OCI-LY3 (cell line): ENCODE measurements around the gene GHR.

Experiments used
- H2AFZ ChIP-seq: fragments of 200-600, 300-600 bp; shearing (Covaris generic); 2 replicates; pipeline ENCODE4 v1.6.0; 2014; ENCODE audit warnings: antibody characterized with exemption, low read depth, low read length
- H3K27ac ChIP-seq: fragments of 200-600, 300-600 bp; sonication (generic); 2 replicates; pipeline ENCODE4 v1.5.1; 2014; ENCODE audit warnings: mild to moderate bottlenecking, low read length, moderate library complexity, mixed read lengths
- H3K27me3 ChIP-seq: fragments of 200-600, 300-600 bp; sonication (generic); 2 replicates; pipeline ENCODE4 v1.6.1; 2014; ENCODE audit warnings: low read depth, low read length, mixed read lengths
- H3K36me3 ChIP-seq: fragments of 200-600, 300-600 bp; sonication (generic); replicated peaks from 2 replicates; pipeline ENCODE3; 2014; ENCODE audit warnings: low read depth, low read length, mixed read lengths
- H3K4me1 ChIP-seq: fragments of 300-600, 200-600 bp; sonication (generic); 2 replicates; pipeline ENCODE4 v1.6.1; 2014; ENCODE audit warnings: low read length, mixed read lengths
- H3K4me2 ChIP-seq: fragments of 200-600, 300-600 bp; sonication (generic); 2 replicates; pipeline ENCODE4 v1.6.1; 2014; ENCODE audit warnings: low read length, mixed read lengths
- H3K4me3 ChIP-seq: fragments of 300-600, 200-600 bp; sonication (generic); 2 replicates; pipeline ENCODE4 v1.5.1; 2014; ENCODE audit warnings: antibody characterized with exemption, mild to moderate bottlenecking, low read length, moderate library complexity
- H3K79me2 ChIP-seq: fragments of 300-600, 200-600 bp; shearing (Covaris generic); 2 replicates; pipeline ENCODE4 v1.6.1; 2014; ENCODE audit warnings: mild to moderate bottlenecking, low read length, mixed read lengths
- H3K9ac ChIP-seq: fragments of 300-600, 200-600 bp; shearing (Covaris generic); 2 replicates; pipeline ENCODE4 v1.6.0; 2014; ENCODE audit warnings: mild to moderate bottlenecking, low read length, moderate library complexity
- H3K9me3 ChIP-seq: fragments of 200-600, 300-600 bp; shearing (Covaris generic); 2 replicates; pipeline ENCODE4 v1.6.1; 2014; ENCODE audit warnings: low read length, mixed read lengths; ENCODE audit not compliant: insufficient read depth
- H4K20me1 ChIP-seq: fragments of 200-600, 300-600 bp; sonication (generic); 2 replicates; pipeline ENCODE4 v1.6.1; 2016; ENCODE audit warnings: low read length, mixed read lengths; ENCODE audit not compliant: insufficient read depth
- EZH2phosphoT487 ChIP-seq: fragments of 200-600 bp; shearing (Covaris generic); IDR thresholded peaks from 2 replicates; pipeline ENCODE4 v1.6.1; 2018; ENCODE audit warnings: antibody characterized with exemption, mixed run types, low read depth
- TF ChIP-seq, protein P1 (sequence below): fragments of 200-600, 300-600 bp; sonication (generic); IDR thresholded peaks from 2 replicates; pipeline ENCODE4 v1.5.1; 2014; ENCODE audit warnings: antibody characterized with exemption, low read length, low read depth

GHR gene

DNA sequence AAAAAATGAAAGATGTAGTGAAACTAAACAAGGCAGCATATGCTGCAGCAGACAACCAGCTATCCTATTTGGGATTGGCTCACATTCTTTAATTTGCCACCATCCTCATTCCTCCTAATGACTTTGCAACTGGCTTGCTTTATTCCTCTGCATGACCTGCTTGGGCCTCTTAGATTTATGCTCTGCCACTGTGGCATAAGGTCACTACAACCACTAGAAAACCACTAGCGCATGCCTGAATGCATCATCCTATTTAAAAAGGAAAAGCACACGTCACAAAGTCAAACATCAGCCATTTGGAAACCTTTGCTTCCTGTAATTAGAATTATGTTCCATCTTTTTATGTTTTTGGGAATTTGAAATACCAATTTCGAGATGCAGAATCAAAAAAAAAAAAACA lies 292.5 kb downstream of the GHR start:
- TF ChIP-seq EZH2phosphoT487, result no peak
- TF ChIP-seq, protein P1, sequence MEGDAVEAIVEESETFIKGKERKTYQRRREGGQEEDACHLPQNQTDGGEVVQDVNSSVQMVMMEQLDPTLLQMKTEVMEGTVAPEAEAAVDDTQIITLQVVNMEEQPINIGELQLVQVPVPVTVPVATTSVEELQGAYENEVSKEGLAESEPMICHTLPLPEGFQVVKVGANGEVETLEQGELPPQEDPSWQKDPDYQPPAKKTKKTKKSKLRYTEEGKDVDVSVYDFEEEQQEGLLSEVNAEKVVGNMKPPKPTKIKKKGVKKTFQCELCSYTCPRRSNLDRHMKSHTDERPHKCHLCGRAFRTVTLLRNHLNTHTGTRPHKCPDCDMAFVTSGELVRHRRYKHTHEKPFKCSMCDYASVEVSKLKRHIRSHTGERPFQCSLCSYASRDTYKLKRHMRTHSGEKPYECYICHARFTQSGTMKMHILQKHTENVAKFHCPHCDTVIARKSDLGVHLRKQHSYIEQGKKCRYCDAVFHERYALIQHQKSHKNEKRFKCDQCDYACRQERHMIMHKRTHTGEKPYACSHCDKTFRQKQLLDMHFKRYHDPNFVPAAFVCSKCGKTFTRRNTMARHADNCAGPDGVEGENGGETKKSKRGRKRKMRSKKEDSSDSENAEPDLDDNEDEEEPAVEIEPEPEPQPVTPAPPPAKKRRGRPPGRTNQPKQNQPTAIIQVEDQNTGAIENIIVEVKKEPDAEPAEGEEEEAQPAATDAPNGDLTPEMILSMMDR, result no peak
- no peaks in the 10 kb centered on the region for H3K79me2 ChIP-seq
- H3K4me3 ChIP-seq, result no peak overlapping the region
- H2AFZ ChIP-seq, result no peak overlapping the region
- H3K9ac ChIP-seq, result no peak overlapping the region
- no peak overlapping the region for H3K4me2 ChIP-seq
- no peaks in the 10 kb centered on the region for H3K27me3 ChIP-seq
- no peaks in the 10 kb centered on the region for H3K4me1 ChIP-seq
- no peaks in the 10 kb centered on the region for H3K9me3 ChIP-seq
- no peaks in the 10 kb centered on the region for H4K20me1 ChIP-seq
- no peaks in the 10 kb centered on the region for H3K36me3 ChIP-seq
- no peak overlapping the region for H3K27ac ChIP-seq

DNA sequence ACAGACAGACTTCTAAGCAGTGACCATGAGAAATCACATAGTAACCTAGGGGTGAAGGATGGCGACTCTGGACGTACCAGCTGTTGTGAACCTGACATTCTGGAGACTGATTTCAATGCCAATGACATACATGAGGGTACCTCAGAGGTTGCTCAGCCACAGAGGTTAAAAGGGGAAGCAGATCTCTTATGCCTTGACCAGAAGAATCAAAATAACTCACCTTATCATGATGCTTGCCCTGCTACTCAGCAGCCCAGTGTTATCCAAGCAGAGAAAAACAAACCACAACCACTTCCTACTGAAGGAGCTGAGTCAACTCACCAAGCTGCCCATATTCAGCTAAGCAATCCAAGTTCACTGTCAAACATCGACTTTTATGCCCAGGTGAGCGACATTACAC lies 295.4 kb downstream of the GHR start:
- no peak overlapping the region for H2AFZ ChIP-seq
- H3K4me3 ChIP-seq, result no peak overlapping the region
- no peaks in the 10 kb centered on the region for H3K79me2 ChIP-seq

DNA sequence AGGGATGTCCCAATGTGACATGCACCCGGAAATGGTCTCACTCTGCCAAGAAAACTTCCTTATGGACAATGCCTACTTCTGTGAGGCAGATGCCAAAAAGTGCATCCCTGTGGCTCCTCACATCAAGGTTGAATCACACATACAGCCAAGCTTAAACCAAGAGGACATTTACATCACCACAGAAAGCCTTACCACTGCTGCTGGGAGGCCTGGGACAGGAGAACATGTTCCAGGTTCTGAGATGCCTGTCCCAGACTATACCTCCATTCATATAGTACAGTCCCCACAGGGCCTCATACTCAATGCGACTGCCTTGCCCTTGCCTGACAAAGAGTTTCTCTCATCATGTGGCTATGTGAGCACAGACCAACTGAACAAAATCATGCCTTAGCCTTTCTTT lies 295.8 kb downstream of the GHR start:
- Histone ChIP-seq H4K20me1 (no peaks in the 10 kb centered on the region), H3K4me1 (no peaks in the 10 kb centered on the region), H3K4me3 (no peak overlapping the region), H3K27ac (no peak overlapping the region), H3K79me2 (no peaks in the 10 kb centered on the region), H2AFZ (no peak overlapping the region), H3K9ac (no peak overlapping the region), H3K4me2 (no peak overlapping the region), H3K36me3 (no peaks in the 10 kb centered on the region), H3K27me3 (no peaks in the 10 kb centered on the region), H3K9me3 (no peaks in the 10 kb centered on the region)
- TF ChIP-seq, protein P1, result no peak
- TF ChIP-seq EZH2phosphoT487, result no peak

More for the DNA sequence above, 295.4 kb downstream of the GHR start:
- no peaks in the 10 kb centered on the region for H4K20me1 ChIP-seq
- TF ChIP-seq, protein P1, result no peak
- no peak for TF ChIP-seq EZH2phosphoT487
- H3K9ac ChIP-seq, result no peak overlapping the region
- H3K4me2 ChIP-seq, result no peak overlapping the region
- no peaks in the 10 kb centered on the region for H3K4me1 ChIP-seq
- H3K27ac ChIP-seq, result no peak overlapping the region
- no peaks in the 10 kb centered on the region for H3K9me3 ChIP-seq
- no peaks in the 10 kb centered on the region for H3K27me3 ChIP-seq
- no peaks in the 10 kb centered on the region for H3K36me3 ChIP-seq

DNA sequence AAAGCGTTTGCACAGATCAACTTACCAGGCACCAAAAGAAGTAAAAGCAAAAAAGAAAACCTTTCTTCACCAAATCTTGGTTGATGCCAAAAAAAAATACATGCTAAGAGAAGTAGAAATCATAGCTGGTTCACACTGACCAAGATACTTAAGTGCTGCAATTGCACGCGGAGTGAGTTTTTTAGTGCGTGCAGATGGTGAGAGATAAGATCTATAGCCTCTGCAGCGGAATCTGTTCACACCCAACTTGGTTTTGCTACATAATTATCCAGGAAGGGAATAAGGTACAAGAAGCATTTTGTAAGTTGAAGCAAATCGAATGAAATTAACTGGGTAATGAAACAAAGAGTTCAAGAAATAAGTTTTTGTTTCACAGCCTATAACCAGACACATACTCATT lies 297.0 kb downstream of the GHR start:
- no peaks in the 10 kb centered on the region for H3K9me3 ChIP-seq
- H4K20me1 ChIP-seq, result no peaks in the 10 kb centered on the region
- H3K36me3 ChIP-seq, result no peaks in the 10 kb centered on the region
- no peak overlapping the region for H3K4me2 ChIP-seq
- no peak overlapping the region for H3K9ac ChIP-seq
- TF ChIP-seq, protein P1, result no peak
- TF ChIP-seq EZH2phosphoT487, result no peak
- H3K27ac ChIP-seq, result no peak overlapping the region
- no peaks in the 10 kb centered on the region for H3K4me1 ChIP-seq
- H2AFZ ChIP-seq, result no peak overlapping the region
- no peaks in the 10 kb centered on the region for H3K79me2 ChIP-seq
- no peaks in the 10 kb centered on the region for H3K27me3 ChIP-seq
- H3K4me3 ChIP-seq, result no peak overlapping the region
